ENCODE measurements around the gene HK2. TPM values are rescaled to one million over a fixed set of nuclear protein-coding genes. Genes with fewer than 3 reads are reported as not detected.

Gene HK2
- total RNA-seq, 1 donor from 2014 or later: 6.8 TPM

DNA sequence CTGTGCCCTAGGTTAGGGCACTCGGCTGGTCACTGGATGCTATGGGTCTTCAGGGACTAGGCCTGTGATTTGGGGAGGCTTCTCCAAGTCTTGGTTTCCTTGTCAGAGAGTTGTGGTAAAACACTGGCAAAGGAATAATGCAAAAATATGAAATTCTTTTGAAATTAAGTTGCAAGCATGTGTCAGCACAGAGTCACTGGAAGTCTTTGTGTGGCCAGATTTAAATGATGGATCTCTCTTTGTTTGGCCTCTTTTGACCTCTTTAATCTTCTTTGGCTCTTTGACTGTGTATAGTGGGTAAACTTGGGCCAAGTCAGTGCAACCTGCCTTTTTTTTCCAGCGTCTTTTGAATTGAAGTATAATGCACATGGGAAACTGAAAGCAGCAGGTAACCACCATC, 12.1 kb downstream of the HK2 start:
- Histone ChIP-seq H3K36me3 (no peaks in the 10 kb centered on the region), H3K27ac (peak overlapping the region; percentile 87 to 92), H3K4me1 (peaks cover 10 to 29% of the 10 kb centered on the region in 2 donors), H3K27me3 (no peaks in the 10 kb centered on the region), H3K4me3 (no peak overlapping the region), H3K9me3 (no peaks in the 10 kb centered on the region)
- no peak for TF ChIP-seq CTCF (IDR thresholded peaks at IDR 0.05)
- DNase-seq (ENCODE audit: low spot score in 2 of 2): no peak
- intact Hi-C loops (cut with DNase I): loop anchor here (1.0 to 10.0 kb wide), 3 partner anchors 10 to 1459 kb away; partner anchors contain the start of gene ALMS1

- TF ChIP-seq CTCF (IDR thresholded peaks at IDR 0.05): no peak
- no peak for DNase-seq (ENCODE audit: low spot score in 2 of 2)
- Histone ChIP-seq H3K27me3 (no peaks in the 10 kb centered on the region), H3K27ac (peak overlapping the region; percentile 87 to 92), H3K36me3 (no peaks in the 10 kb centered on the region), H3K9me3 (no peaks in the 10 kb centered on the region), H3K4me3 (no peak overlapping the region), H3K4me1 (peaks cover 10 to 29% of the 10 kb centered on the region in 2 donors)
- intact Hi-C loops (cut with DNase I): loop anchor here (5.0 to 10.0 kb wide), 2 partner anchors 298 to 1459 kb away; partner anchors contain the start of gene ALMS1
These were observed 12.6 kb downstream of the HK2 start for GRCh38 chr2:74846481-74846880.

GRCh38 chr2:74847070-74847858, 13.3 kb downstream of the HK2 start:
- peak overlapping the region in 1 of 2 donors; percentile 92 for H3K27ac ChIP-seq
- no peaks in the 10 kb centered on the region for H3K9me3 ChIP-seq
- H3K36me3 ChIP-seq: no peaks in the 10 kb centered on the region
- intact Hi-C loops (cut with DNase I): loop anchor here (5.0 to 10.0 kb wide), 2 partner anchors 298 to 1460 kb away; partner anchors contain the start of gene ALMS1
- H3K4me3 ChIP-seq: no peak overlapping the region
- DNase-seq (ENCODE audit: low spot score in 2 of 2): no peak
- peaks cover 10 to 29% of the 10 kb centered on the region in 2 donors for H3K4me1 ChIP-seq
- TF ChIP-seq CTCF (IDR thresholded peaks at IDR 0.05): no peak
- no peaks in the 10 kb centered on the region for H3K27me3 ChIP-seq

DNA sequence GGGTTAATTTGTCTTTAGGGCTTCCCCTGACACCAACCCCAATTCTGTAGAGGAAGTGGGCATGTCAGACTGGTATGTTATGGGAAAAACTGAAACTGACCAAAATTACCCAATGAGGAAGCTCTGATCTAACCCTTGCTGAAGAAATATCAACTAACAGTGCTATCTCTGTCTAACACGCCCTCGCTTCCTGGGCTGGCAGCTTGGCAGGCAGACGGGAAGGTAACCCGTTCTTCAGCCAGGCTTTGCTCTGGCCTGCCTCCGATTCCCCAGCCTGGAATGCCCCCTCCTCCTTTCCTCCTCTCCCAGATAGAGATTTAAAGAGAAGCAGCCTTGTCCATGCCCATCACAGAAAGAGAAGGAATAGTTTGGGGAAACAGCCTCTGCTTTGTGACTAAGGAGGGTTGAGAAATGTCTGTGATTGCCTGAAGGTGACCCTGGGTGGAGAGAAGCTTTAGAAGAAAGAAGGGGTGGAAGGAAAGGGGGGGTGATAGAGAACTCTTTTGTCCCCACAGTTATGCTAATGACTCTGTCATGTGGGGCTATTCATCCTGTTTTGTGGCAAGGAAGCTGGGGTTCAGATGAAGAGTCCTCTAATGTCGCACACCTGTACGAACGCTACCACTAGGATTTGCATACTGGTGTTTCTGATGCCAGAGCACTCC, 15.4 kb downstream of the HK2 start:
- Histone ChIP-seq H3K36me3 (peaks cover under 1 to 4% of the 10 kb centered on the region in 2 donors), H3K27me3 (no peaks in the 10 kb centered on the region), H3K9me3 (no peaks in the 10 kb centered on the region), H3K4me3 (no peak overlapping the region), H3K27ac (peak overlapping the region in 1 of 2 donors; percentile 46), H3K4me1 (peaks cover 4 to 17% of the 10 kb centered on the region in 2 donors)
- TF ChIP-seq CTCF (IDR thresholded peaks at IDR 0.05): no peak
- intact Hi-C loops (cut with DNase I): loop anchor here (5.0 to 10.0 kb wide), 2 partner anchors 295 to 1462 kb away; partner anchors contain the start of gene ALMS1
- DNase-seq (ENCODE audit: low spot score in 2 of 2): no peak

GRCh38 chr2:74850496-74851190, 16.7 kb downstream of the HK2 start:
- Histone ChIP-seq H3K27ac (no peak overlapping the region), H3K9me3 (no peaks in the 10 kb centered on the region), H3K4me1 (peaks cover 3 to 6% of the 10 kb centered on the region in 2 donors), H3K27me3 (no peaks in the 10 kb centered on the region), H3K36me3 (peaks cover 7 to 12% of the 10 kb centered on the region in 2 donors), H3K4me3 (no peak overlapping the region)
- intact Hi-C loops (cut with DNase I): no loop called here
- TF ChIP-seq CTCF (IDR thresholded peaks at IDR 0.05): no peak
- no peak for DNase-seq (ENCODE audit: low spot score in 2 of 2)

All from ascending aorta (tissue), 2 donors.